HAP-1 (cell line): ENCODE data around the gene LEKR1.
A peak's percentile ranks its signal among the peaks of the same experiment; 100 is the strongest.
"Not testable (repeated sequence)": the region's sequence is repeated elsewhere in the genome, so short reads cannot be mapped to it uniquely, and the experiment has no call there.

ENCODE experiments used
- DNase-seq, 2 experiments: peaks; one replicate each; pipeline ENCODE4 v3.0.0-alpha.2; 2016 to 2020; ENCODE audit warnings: low spot score in 2 of 2
- H3K27me3 ChIP-seq: fragments of 250-450 bp; sonication (Bioruptor Pico); 2 replicates; pipeline ENCODE4 v1.5.1; 2020; ENCODE audit warnings: low read depth, mild to moderate bottlenecking, moderate library complexity
- H3K36me3 ChIP-seq: fragments of 250-450 bp; sonication (Bioruptor Pico); replicated peaks from 2 replicates; pipeline ENCODE4 v1.5.1; 2020; ENCODE audit warnings: mild to moderate bottlenecking
- H3K4me1 ChIP-seq: fragments of 250-450 bp; sonication (Bioruptor Pico); 2 replicates; pipeline ENCODE4 v1.5.1; 2020; ENCODE audit warnings: mild to moderate bottlenecking
- H3K4me3 ChIP-seq: fragments of 250-450 bp; sonication (Bioruptor Pico); 2 replicates; pipeline ENCODE4 v1.5.1; 2020; ENCODE audit warnings: mild to moderate bottlenecking, moderate library complexity
- H3K9me3 ChIP-seq: fragments of 250-450 bp; sonication (Bioruptor Pico); 2 replicates; pipeline ENCODE4 v1.5.1; 2020; ENCODE audit warnings: mild to moderate bottlenecking, moderate library complexity
- in situ Hi-C: fragments of 300-500 bp; cut with MboI; formaldehyde crosslinking; loops from 3 replicates; pipeline ENCODE4 v1.14.3; 2020; ENCODE audit warnings: low sequenced_read_pairs, inconsistent platforms, mixed read lengths

LEKR1 gene

GRCh38 chr3:156918746-156919145, 92.6 kb downstream of the LEKR1 start:
- in situ Hi-C loops: no loop called here
- no peak overlapping the region for H3K4me3 ChIP-seq
- no peaks in the 10 kb centered on the region for H3K9me3 ChIP-seq
- H3K36me3 ChIP-seq: no peaks in the 10 kb centered on the region
- H3K4me1 ChIP-seq: peaks cover 16% of the 10 kb centered on the region
- DNase-seq: peak; percentile 74 to 96
- no peaks in the 10 kb centered on the region for H3K27me3 ChIP-seq

GRCh38 chr3:156919818-156920217, 93.7 kb downstream of the LEKR1 start:
- H3K27me3 ChIP-seq: no peaks in the 10 kb centered on the region
- in situ Hi-C loops: no loop called here
- no peak for DNase-seq
- H3K36me3 ChIP-seq: no peaks in the 10 kb centered on the region
- no peaks in the 10 kb centered on the region for H3K9me3 ChIP-seq
- no peak overlapping the region for H3K4me3 ChIP-seq
- peaks cover 16% of the 10 kb centered on the region for H3K4me1 ChIP-seq

- Histone ChIP-seq H3K4me1 (peaks cover 16% of the 10 kb centered on the region), H3K27me3 (no peaks in the 10 kb centered on the region), H3K36me3 (no peaks in the 10 kb centered on the region), H3K9me3 (no peaks in the 10 kb centered on the region), H3K4me3 (no peak overlapping the region)
- in situ Hi-C loops: no loop called here
- DNase-seq: no peak
Measured at GRCh38 chr3:156920399-156920798, 94.2 kb downstream of the LEKR1 start.

- in situ Hi-C loops: no loop called here
Measured at GRCh38 chr3:156923349-156923748, 97.2 kb downstream of the LEKR1 start.

GRCh38 chr3:156938724-156939123, 112.6 kb downstream of the LEKR1 start:
- no peak for DNase-seq
- no peak overlapping the region for H3K4me3 ChIP-seq
- H3K4me1 ChIP-seq: peaks cover 6% of the 10 kb centered on the region
- H3K36me3 ChIP-seq: no peaks in the 10 kb centered on the region
- H3K27me3 ChIP-seq: no peaks in the 10 kb centered on the region
- no peaks in the 10 kb centered on the region for H3K9me3 ChIP-seq
- in situ Hi-C loops: no loop called here

More at GRCh38 chr3:156923349-156923748, 97.2 kb downstream of the LEKR1 start:
- H3K4me3 ChIP-seq: no peak overlapping the region
- no peaks in the 10 kb centered on the region for H3K36me3 ChIP-seq
- no peaks in the 10 kb centered on the region for H3K27me3 ChIP-seq
- peaks cover 12% of the 10 kb centered on the region for H3K4me1 ChIP-seq
- no peak for DNase-seq
- no peaks in the 10 kb centered on the region for H3K9me3 ChIP-seq

- no peak for DNase-seq
- Histone ChIP-seq H3K27me3 (no peaks in the 10 kb centered on the region), H3K9me3 (no peaks in the 10 kb centered on the region), H3K36me3 (no peaks in the 10 kb centered on the region), H3K4me3 (no peak overlapping the region), H3K4me1 (peaks cover 6% of the 10 kb centered on the region)
- in situ Hi-C loops: no loop called here
Measured at GRCh38 chr3:156939315-156939714, 113.2 kb downstream of the LEKR1 start.

- no peaks in the 10 kb centered on the region for H3K36me3 ChIP-seq
- no peak for DNase-seq
- H3K9me3 ChIP-seq: no peaks in the 10 kb centered on the region
- H3K27me3 ChIP-seq: no peaks in the 10 kb centered on the region
- H3K4me3 ChIP-seq: no peak overlapping the region
- in situ Hi-C loops: no loop called here
- peaks cover 5% of the 10 kb centered on the region for H3K4me1 ChIP-seq
Measured at GRCh38 chr3:156941311-156941710, 115.2 kb downstream of the LEKR1 start.

- peak; percentile 16 to 98 for DNase-seq
- H3K4me1 ChIP-seq: peaks cover 19% of the 10 kb centered on the region
- no peaks in the 10 kb centered on the region for H3K36me3 ChIP-seq
- H3K9me3 ChIP-seq: no peaks in the 10 kb centered on the region
- H3K27me3 ChIP-seq: no peaks in the 10 kb centered on the region
- H3K4me3 ChIP-seq: no peak overlapping the region
- in situ Hi-C loops: no loop called here
Measured at GRCh38 chr3:156948402-156949210, 122.5 kb downstream of the LEKR1 start.

GRCh38 chr3:156952011-156952410, 125.9 kb downstream of the LEKR1 start:
- Histone ChIP-seq H3K4me1 (peaks cover 19% of the 10 kb centered on the region), H3K36me3 (no peaks in the 10 kb centered on the region), H3K27me3 (no peaks in the 10 kb centered on the region), H3K4me3 (no peak overlapping the region), H3K9me3 (no peaks in the 10 kb centered on the region)
- in situ Hi-C loops: no loop called here
- no peak for DNase-seq

- H3K4me1 ChIP-seq: no peaks in the 10 kb centered on the region
- in situ Hi-C loops: no loop called here
- H3K4me3 ChIP-seq: no peak overlapping the region
- no peak for DNase-seq
- H3K36me3 ChIP-seq: no peaks in the 10 kb centered on the region
- H3K27me3 ChIP-seq: no peaks in the 10 kb centered on the region
- H3K9me3 ChIP-seq: no peaks in the 10 kb centered on the region
Measured at GRCh38 chr3:156957715-156958114, 131.6 kb downstream of the LEKR1 start.

GRCh38 chr3:156963096-156963495, 136.9 kb downstream of the LEKR1 start:
- Histone ChIP-seq H3K9me3 (no peaks in the 10 kb centered on the region), H3K4me1 (no peaks in the 10 kb centered on the region), H3K27me3 (no peaks in the 10 kb centered on the region), H3K36me3 (no peaks in the 10 kb centered on the region), H3K4me3 (no peak overlapping the region)
- in situ Hi-C loops: no loop called here
- no peak for DNase-seq

- H3K4me1 ChIP-seq: no peaks in the 10 kb centered on the region
- H3K4me3 ChIP-seq: no peak overlapping the region
- no peaks in the 10 kb centered on the region for H3K9me3 ChIP-seq
- DNase-seq: no peak
- H3K36me3 ChIP-seq: no peaks in the 10 kb centered on the region
- in situ Hi-C loops: no loop called here
- no peaks in the 10 kb centered on the region for H3K27me3 ChIP-seq
Measured at GRCh38 chr3:156964577-156964976, 138.4 kb downstream of the LEKR1 start.

GRCh38 chr3:156966349-156966748, 140.2 kb downstream of the LEKR1 start:
- H3K4me1 ChIP-seq, in situ Hi-C loops, H3K27me3 ChIP-seq, H3K9me3 ChIP-seq, H3K4me3 ChIP-seq, H3K36me3 ChIP-seq, DNase-seq: not testable (repeated sequence)

- DNase-seq: no peak
- in situ Hi-C loops: no loop called here
- Histone ChIP-seq H3K9me3 (no peaks in the 10 kb centered on the region), H3K36me3 (no peaks in the 10 kb centered on the region), H3K4me3 (no peak overlapping the region), H3K27me3 (no peaks in the 10 kb centered on the region), H3K4me1 (peaks cover 9% of the 10 kb centered on the region)
Measured at GRCh38 chr3:156973954-156974353, 147.8 kb downstream of the LEKR1 start.

- Histone ChIP-seq H3K9me3 (no peaks in the 10 kb centered on the region), H3K4me1 (peaks cover 9% of the 10 kb centered on the region), H3K36me3 (no peaks in the 10 kb centered on the region), H3K27me3 (no peaks in the 10 kb centered on the region), H3K4me3 (no peak overlapping the region)
- in situ Hi-C loops: no loop called here
- DNase-seq: no peak
Measured at GRCh38 chr3:156974931-156975330, 148.8 kb downstream of the LEKR1 start.
